Neural cell (in vitro differentiated cells): ENCODE results near the gene MYBBP1A. TPM values are rescaled to one million over a fixed set of nuclear protein-coding genes. Genes with fewer than 3 reads are reported as not detected.

ENCODE experiments used
- H2AFZ ChIP-seq: fragments of 200-600, 300-800 bp; sonication (generic), shearing (Covaris generic); 2 replicates; pipeline ENCODE4 v1.6.0; 2014; ENCODE audit warnings: low read depth, mild to moderate bottlenecking, antibody characterized with exemption, low read length, moderate library complexity
- H3F3A ChIP-seq: fragments of 200-600 bp; shearing (Covaris generic); 2 replicates; pipeline ENCODE4 v1.6.1; 2016; ENCODE audit warnings: mild to moderate bottlenecking, moderate library complexity, mixed read lengths, antibody characterized with exemption, low read length; ENCODE audit not compliant: insufficient read depth, poor library complexity, severe bottlenecking
- H3K27ac ChIP-seq: fragments of 200-600, 300-800 bp; sonication (generic), shearing (Covaris generic); 2 replicates; pipeline ENCODE4 v1.5.1; 2014; ENCODE audit warnings: mild to moderate bottlenecking, low read length, moderate library complexity
- H3K27me3 ChIP-seq: fragments of 300-800, 200-600 bp; sonication (generic), shearing (Covaris generic); 2 replicates; pipeline ENCODE4 v1.6.0; 2014; ENCODE audit warnings: mild to moderate bottlenecking, low read depth, low read length, moderate library complexity; ENCODE audit not compliant: insufficient read depth
- H3K36me3 ChIP-seq: fragments of 300-800, 200-600 bp; sonication (generic), shearing (Covaris generic); 2 replicates; pipeline ENCODE4 v1.5.1; 2014; ENCODE audit warnings: mild to moderate bottlenecking, antibody characterized with exemption, low read length, moderate library complexity; ENCODE audit not compliant: insufficient read depth
- H3K4me2 ChIP-seq: fragments of 300-800, 200-600 bp; sonication (generic), shearing (Covaris generic); 2 replicates; pipeline ENCODE4 v1.6.0; 2014; ENCODE audit warnings: mild to moderate bottlenecking, low read length
- H3K4me3 ChIP-seq: fragments of 300-800, 200-600 bp; sonication (generic), shearing (Covaris generic); 2 replicates; pipeline ENCODE4 v1.5.1; 2014; ENCODE audit warnings: mild to moderate bottlenecking, low read length, moderate library complexity
- H3K79me2 ChIP-seq: fragments of 200-600 bp; shearing (Covaris generic); replicated peaks from 2 replicates; pipeline ENCODE4 v1.6.0; 2014; ENCODE audit warnings: mild to moderate bottlenecking, low read length, moderate library complexity; ENCODE audit not compliant: insufficient read depth
- H3K9ac ChIP-seq: fragments of 300-800, 200-600 bp; sonication (generic), shearing (Covaris generic); 2 replicates; pipeline ENCODE4 v1.6.1; 2016; ENCODE audit warnings: mild to moderate bottlenecking, low read length, mixed read lengths
- H3K9me2 ChIP-seq: fragments of 200-600 bp; shearing (Covaris generic); 2 replicates; pipeline ENCODE4 v1.6.1; 2016; ENCODE audit warnings: mild to moderate bottlenecking, low read length, mixed read lengths; ENCODE audit not compliant: insufficient read depth
- H3K9me3 ChIP-seq: fragments of 200-600, 300-800 bp; sonication (generic), shearing (Covaris generic); 2 replicates; pipeline ENCODE4 v1.6.1; 2016; ENCODE audit warnings: mild to moderate bottlenecking, mixed run types, low read length, moderate library complexity, mixed read lengths
- H4K20me1 ChIP-seq: fragments of 200-600 bp; shearing (Covaris generic); 2 replicates; pipeline ENCODE4 v1.6.1; 2016; ENCODE audit warnings: mild to moderate bottlenecking, mixed run types; ENCODE audit not compliant: insufficient read depth
- CTCF ChIP-seq: fragments of 450-650 bp; IDR thresholded peaks from 2 replicates; pipeline ENCODE4 v1.5.1; 2014; ENCODE audit warnings: antibody characterized with exemption, mild to moderate bottlenecking, moderate library complexity; ENCODE audit not compliant: poor library complexity, severe bottlenecking
- EP300 ChIP-seq: fragments of 450-650 bp; conservative IDR thresholded peaks from 2 replicates; pipeline ENCODE4 v1.6.1; 2014; ENCODE audit warnings: antibody characterized with exemption, mild to moderate bottlenecking, moderate library complexity; ENCODE audit not compliant: poor library complexity, severe bottlenecking
- EZH2 ChIP-seq: fragments of 200-600, 300-800 bp; shearing (Covaris generic), sonication (generic); IDR thresholded peaks from 2 replicates; pipeline ENCODE4 v1.6.1; 2014; ENCODE audit warnings: antibody characterized with exemption, low read length, borderline replicate concordance, mild to moderate bottlenecking; ENCODE audit not compliant: insufficient read depth, poor library complexity, severe bottlenecking
- MXI1 ChIP-seq: fragments of 450-650 bp; conservative IDR thresholded peaks from 2 replicates; pipeline ENCODE4 v1.6.1; 2014; ENCODE audit warnings: antibody characterized with exemption, mild to moderate bottlenecking; ENCODE audit not compliant: poor library complexity, severe bottlenecking
- POLR2AphosphoS5 ChIP-seq: IDR thresholded peaks from 2 replicates; pipeline ENCODE4 v1.6.1; 2012
- RAD21 ChIP-seq: fragments of 450-650 bp; conservative IDR thresholded peaks from 2 replicates; pipeline ENCODE4 v1.6.1; 2014; ENCODE audit warnings: antibody characterized with exemption, mild to moderate bottlenecking, moderate library complexity
- REST ChIP-seq: IDR thresholded peaks from 2 replicates; pipeline ENCODE4 v1.6.1; 2012; ENCODE audit warnings: borderline replicate concordance
- SMC3 ChIP-seq: fragments of 450-650 bp; conservative IDR thresholded peaks from 2 replicates; pipeline ENCODE4 v1.6.1; 2014; ENCODE audit warnings: antibody characterized with exemption, mild to moderate bottlenecking, moderate library complexity; ENCODE audit not compliant: poor library complexity
- TAF1 ChIP-seq: IDR thresholded peaks from 2 replicates; pipeline ENCODE4 v1.6.1; 2012; ENCODE audit warnings: low read depth
- polyA plus RNA-seq: library from polyadenylated mRNA; depleted of rRNA; stranded (reverse); fragments of >200 nt; gene quantifications from 2 replicates; pipeline ENCODE4 v1.2.3, GENCODE V29; 2014

The MYBBP1A gene
- polyA plus RNA-seq, 1 donor from 2014 or later, result 15.6 TPM

DNA sequence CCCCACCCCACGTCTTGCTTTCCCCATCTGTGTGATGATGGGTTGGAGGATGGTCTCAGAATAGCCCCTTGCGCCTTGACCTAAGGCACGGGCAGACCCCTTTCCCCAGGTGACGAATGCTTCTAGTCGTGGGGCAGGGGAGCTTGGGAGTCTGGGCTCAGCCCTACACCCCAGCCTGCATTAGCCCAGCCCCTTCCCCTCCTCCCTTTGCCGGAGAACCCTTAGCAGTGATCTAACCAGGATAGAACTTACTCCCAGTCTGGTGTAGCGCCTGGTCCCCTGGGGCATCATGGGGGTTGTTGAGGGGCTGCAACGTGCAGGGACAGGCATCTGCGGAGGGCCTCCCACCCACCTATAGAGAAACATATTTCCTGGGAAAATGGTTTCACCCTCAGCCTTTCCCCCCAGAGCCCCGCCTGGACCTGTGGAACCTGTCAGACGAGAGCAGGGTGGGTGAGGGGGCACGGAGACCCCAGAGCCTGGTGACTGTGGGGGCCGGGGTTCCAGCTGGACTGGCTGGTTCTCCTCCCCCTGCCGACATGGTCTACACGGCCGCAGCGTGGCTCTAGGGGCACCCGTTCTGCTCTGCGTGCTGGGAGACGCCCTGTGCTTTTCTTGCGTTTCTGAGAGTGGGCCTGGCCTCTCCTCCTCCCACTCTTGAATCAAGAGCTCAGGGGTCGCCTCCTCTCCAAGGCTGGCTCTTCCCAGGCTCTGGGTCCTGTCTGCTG, 33.9 kb upstream of the MYBBP1A start:
- H3K79me2 ChIP-seq, result no peaks in the 10 kb centered on the region
- no peaks in the 10 kb centered on the region for H3K9me2 ChIP-seq
- no peaks in the 10 kb centered on the region for H3K9me3 ChIP-seq
- no peaks in the 10 kb centered on the region for H4K20me1 ChIP-seq
- no peak overlapping the region for H2AFZ ChIP-seq
- no peak for TF ChIP-seq RAD21
- TF ChIP-seq REST, result no peak
- no peak for TF ChIP-seq EP300
- no peak for TF ChIP-seq CTCF
- TF ChIP-seq EZH2, result no peak
- TF ChIP-seq SMC3, result no peak
- no peak for TF ChIP-seq MXI1
- TF ChIP-seq POLR2AphosphoS5, result no peak
- H3K4me3 ChIP-seq, result no peak overlapping the region
- H3F3A ChIP-seq, result no peaks in the 10 kb centered on the region
- no peaks in the 10 kb centered on the region for H3K36me3 ChIP-seq
- H3K4me2 ChIP-seq, result no peak overlapping the region
- H3K27ac ChIP-seq, result no peak overlapping the region
- H3K9ac ChIP-seq, result no peak overlapping the region
- H3K27me3 ChIP-seq, result peaks cover 19% of the 10 kb centered on the region

DNA sequence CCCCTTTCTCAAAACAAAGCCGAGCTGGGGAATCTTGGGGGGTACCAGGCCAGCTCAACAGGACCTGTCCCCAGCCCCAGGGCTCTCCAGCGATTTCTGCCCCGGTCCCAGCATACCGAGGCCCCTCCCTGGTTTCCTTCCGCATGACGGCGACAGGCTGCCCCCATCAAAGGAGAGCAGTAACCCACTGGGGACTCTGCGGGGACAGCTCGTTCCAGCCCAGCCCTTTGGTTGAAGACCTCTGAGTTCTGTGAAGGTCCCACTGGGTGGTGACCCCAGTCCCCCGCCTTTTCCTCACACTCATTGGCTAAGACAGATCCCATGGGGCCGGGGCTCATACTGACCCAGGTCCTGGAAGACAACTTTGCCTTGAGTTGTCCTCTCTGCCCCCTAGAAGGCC, 33.2 kb upstream of the MYBBP1A start:
- Histone ChIP-seq H3K9me3 (no peaks in the 10 kb centered on the region), H3K9ac (no peak overlapping the region), H3K79me2 (no peaks in the 10 kb centered on the region), H2AFZ (no peak overlapping the region), H3K36me3 (no peaks in the 10 kb centered on the region), H3F3A (no peaks in the 10 kb centered on the region), H3K27me3 (peaks cover 25% of the 10 kb centered on the region), H3K9me2 (no peaks in the 10 kb centered on the region), H3K4me2 (no peak overlapping the region), H3K4me3 (no peak overlapping the region), H3K27ac (no peak overlapping the region), H4K20me1 (no peaks in the 10 kb centered on the region)
- TF ChIP-seq REST (no peak), RAD21 (no peak), CTCF (no peak), POLR2AphosphoS5 (no peak), SMC3 (no peak), TAF1 (no peak)
